ENCODE data around the gene INS.

- TF ChIP-seq RFX5 (IDR thresholded peaks at IDR 0.05; ENCODE audit: borderline replicate concordance, low read depth, low read length) (no peak), EP300 (IDR thresholded peaks at IDR 0.05; ENCODE audit: borderline replicate concordance in 1 of 2, low read depth in 2 of 2, low read length in 2 of 2) (no peak), POLR2AphosphoS5 (IDR thresholded peaks at IDR 0.05; ENCODE audit: low read depth, low read length) (no peak), CTCF (IDR thresholded peaks at IDR 0.05; ENCODE audit: control extremely low read depth in 1 of 3, insufficient read depth in 1 of 3, low read depth in 1 of 3, low read length in 3 of 3) (no peak), CREB1 (IDR thresholded peaks at IDR 0.05) (no peak), POLR2A (IDR thresholded peaks at IDR 0.05; ENCODE audit: control extremely low read depth in 1 of 2, low read depth in 2 of 2, low read length in 2 of 2) (no peak)
These were observed 18.5 kb upstream of the INS start for GRCh38 chr11:2179516-2179915.

Measured in H1 (cell line).